ENCODE measurements around the gene BMF. TPM values are rescaled to one million over a fixed set of nuclear protein-coding genes. Genes with fewer than 3 reads are reported as not detected.

BMF gene, protein sequence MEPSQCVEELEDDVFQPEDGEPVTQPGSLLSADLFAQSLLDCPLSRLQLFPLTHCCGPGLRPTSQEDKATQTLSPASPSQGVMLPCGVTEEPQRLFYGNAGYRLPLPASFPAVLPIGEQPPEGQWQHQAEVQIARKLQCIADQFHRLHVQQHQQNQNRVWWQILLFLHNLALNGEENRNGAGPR
- total RNA-seq (10 to 100 TPM in 1 of 2 donors, 1 to 10 TPM in 1; 6.6 to 10.2 TPM), polyA plus RNA-seq (1 to 10 TPM in 1 of 2 donors, under 1 TPM in 1; 0.63 to 1.4 TPM)

DNA sequence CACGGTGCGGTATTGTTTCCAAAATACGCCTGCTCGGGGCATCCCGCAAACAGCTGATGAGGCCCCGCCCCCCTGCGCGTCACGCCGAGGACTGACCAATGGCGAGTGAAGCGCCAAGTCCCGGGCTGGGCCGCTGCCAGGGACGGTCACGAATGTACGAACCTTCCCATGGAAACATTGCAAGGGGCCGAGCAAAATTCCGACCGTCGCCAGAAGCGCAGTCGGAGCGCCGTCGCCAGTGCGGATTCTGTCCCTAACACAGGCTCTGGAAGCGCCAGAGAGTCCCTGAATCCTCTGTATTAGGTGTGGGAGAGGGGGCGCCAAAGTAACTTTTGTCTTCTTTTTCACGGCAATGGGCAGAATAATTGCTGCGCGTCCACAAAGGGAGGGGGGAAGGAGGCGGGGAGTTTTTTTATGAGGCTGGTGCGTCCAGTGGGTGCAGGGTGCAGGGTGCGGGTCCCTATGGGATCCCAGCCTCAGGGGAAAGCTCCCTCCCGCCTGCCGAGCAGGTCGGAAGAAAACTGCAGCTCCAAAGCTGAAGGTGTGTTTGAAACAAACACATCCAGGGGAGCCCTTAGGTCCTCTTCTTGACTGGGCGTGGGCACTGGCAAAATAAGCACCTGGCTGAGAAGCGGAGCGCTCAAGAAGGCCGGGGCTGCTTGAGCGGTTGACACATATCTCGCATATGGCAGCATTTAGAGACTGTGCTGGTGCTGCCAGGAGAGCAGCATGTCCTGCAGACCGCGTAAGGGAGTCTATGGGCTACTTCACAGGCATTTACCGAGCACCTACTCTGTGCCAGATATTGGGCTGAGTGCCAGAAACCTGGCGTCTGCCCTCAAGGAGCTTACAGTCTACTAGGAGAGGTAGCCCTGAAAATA is at the start of gene BMF:
TSS of gene BMF (minus strand) at position 25 of the 881 bp plus-strand sequence. CDS start 2,793 bp downstream, outside the sequence.
- Histone ChIP-seq H3K27me3 (ENCODE audit: control insufficient read depth in 4 of 4, insufficient read depth in 4 of 4, low read length in 3 of 4) (no peaks in the 10 kb centered on the region), H3K9ac (ENCODE audit: low read depth in 1 of 2, low read length in 2 of 2) (peak within 1 kb of the TSS; percentile 4 to 32), H3K27ac (ENCODE audit: low read depth in 1 of 2, low read length in 2 of 2) (peak within 1 kb of the TSS; percentile 37 to 57), H3K9me3 (ENCODE audit: control insufficient read depth in 4 of 4, low read length in 3 of 4) (no peaks in the 10 kb centered on the region), H3K4me1 (ENCODE audit: control insufficient read depth in 4 of 4, insufficient read depth in 4 of 4, low read length in 3 of 4) (peaks cover 34 to 51% (median 45%) of the 10 kb centered on the region in 4 donors), H3K36me3 (ENCODE audit: control insufficient read depth in 4 of 4, insufficient read depth in 3 of 4, low read depth in 1 of 4, low read length in 3 of 4) (no peaks in the 10 kb centered on the region), H3K4me3 (ENCODE audit: low read depth in 1 of 3, low read length in 3 of 3) (peak within 1 kb of the TSS; percentile 56 to 82 (median 64))
- WGBS = 9% methylated on average over 48 of the region's 48 CpGs
- DNase-seq (ENCODE audit: low spot score) = peak; percentile 99
- TF ChIP-seq HNF4A (conservative IDR thresholded peaks at IDR 0.05) (peak; percentile 39 to 51), TAF1 (conservative IDR thresholded peaks at IDR 0.05) (peak; percentile 23), EGR1 (IDR thresholded peaks at IDR 0.05; ENCODE audit: low read depth in 2 of 2) (peak in 1 of 2 donors; percentile 68), JUND (IDR thresholded peaks at IDR 0.05) (no peak), RXRA (IDR thresholded peaks at IDR 0.05) (peak; percentile 70 to 74), FOXA1 (IDR thresholded peaks at IDR 0.05) (peak; percentile 36), HNF4G (IDR thresholded peaks at IDR 0.05) (no peak), SP1 (IDR thresholded peaks at IDR 0.05) (peak; percentile 86), RAD21 (IDR thresholded peaks at IDR 0.05) (peak; percentile 70 to 74), NR2F2 (IDR thresholded peaks at IDR 0.05) (peak; percentile 39), FOXA2 (IDR thresholded peaks at IDR 0.05) (peak; percentile 14), GABPA (IDR thresholded peaks at IDR 0.05 in 1 of 2, conservative IDR thresholded peaks at IDR 0.05 in 1 of 2) (peak in 1 of 2 donors; percentile 29), YY1 (IDR thresholded peaks at IDR 0.05) (peak; percentile 86)
- TF ChIP-seq, protein P1, sequence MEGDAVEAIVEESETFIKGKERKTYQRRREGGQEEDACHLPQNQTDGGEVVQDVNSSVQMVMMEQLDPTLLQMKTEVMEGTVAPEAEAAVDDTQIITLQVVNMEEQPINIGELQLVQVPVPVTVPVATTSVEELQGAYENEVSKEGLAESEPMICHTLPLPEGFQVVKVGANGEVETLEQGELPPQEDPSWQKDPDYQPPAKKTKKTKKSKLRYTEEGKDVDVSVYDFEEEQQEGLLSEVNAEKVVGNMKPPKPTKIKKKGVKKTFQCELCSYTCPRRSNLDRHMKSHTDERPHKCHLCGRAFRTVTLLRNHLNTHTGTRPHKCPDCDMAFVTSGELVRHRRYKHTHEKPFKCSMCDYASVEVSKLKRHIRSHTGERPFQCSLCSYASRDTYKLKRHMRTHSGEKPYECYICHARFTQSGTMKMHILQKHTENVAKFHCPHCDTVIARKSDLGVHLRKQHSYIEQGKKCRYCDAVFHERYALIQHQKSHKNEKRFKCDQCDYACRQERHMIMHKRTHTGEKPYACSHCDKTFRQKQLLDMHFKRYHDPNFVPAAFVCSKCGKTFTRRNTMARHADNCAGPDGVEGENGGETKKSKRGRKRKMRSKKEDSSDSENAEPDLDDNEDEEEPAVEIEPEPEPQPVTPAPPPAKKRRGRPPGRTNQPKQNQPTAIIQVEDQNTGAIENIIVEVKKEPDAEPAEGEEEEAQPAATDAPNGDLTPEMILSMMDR (IDR thresholded peaks at IDR 0.05; ENCODE audit: low read depth, low read length, missing input control) = no peak
- TF ChIP-seq, protein P2, sequence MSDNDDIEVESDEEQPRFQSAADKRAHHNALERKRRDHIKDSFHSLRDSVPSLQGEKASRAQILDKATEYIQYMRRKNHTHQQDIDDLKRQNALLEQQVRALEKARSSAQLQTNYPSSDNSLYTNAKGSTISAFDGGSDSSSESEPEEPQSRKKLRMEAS (IDR thresholded peaks at IDR 0.05) = peak; percentile 73
- TF ChIP-seq, protein P3, sequence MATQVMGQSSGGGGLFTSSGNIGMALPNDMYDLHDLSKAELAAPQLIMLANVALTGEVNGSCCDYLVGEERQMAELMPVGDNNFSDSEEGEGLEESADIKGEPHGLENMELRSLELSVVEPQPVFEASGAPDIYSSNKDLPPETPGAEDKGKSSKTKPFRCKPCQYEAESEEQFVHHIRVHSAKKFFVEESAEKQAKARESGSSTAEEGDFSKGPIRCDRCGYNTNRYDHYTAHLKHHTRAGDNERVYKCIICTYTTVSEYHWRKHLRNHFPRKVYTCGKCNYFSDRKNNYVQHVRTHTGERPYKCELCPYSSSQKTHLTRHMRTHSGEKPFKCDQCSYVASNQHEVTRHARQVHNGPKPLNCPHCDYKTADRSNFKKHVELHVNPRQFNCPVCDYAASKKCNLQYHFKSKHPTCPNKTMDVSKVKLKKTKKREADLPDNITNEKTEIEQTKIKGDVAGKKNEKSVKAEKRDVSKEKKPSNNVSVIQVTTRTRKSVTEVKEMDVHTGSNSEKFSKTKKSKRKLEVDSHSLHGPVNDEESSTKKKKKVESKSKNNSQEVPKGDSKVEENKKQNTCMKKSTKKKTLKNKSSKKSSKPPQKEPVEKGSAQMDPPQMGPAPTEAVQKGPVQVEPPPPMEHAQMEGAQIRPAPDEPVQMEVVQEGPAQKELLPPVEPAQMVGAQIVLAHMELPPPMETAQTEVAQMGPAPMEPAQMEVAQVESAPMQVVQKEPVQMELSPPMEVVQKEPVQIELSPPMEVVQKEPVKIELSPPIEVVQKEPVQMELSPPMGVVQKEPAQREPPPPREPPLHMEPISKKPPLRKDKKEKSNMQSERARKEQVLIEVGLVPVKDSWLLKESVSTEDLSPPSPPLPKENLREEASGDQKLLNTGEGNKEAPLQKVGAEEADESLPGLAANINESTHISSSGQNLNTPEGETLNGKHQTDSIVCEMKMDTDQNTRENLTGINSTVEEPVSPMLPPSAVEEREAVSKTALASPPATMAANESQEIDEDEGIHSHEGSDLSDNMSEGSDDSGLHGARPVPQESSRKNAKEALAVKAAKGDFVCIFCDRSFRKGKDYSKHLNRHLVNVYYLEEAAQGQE (IDR thresholded peaks at IDR 0.05) = no peak
- TF ChIP-seq, protein P4, sequence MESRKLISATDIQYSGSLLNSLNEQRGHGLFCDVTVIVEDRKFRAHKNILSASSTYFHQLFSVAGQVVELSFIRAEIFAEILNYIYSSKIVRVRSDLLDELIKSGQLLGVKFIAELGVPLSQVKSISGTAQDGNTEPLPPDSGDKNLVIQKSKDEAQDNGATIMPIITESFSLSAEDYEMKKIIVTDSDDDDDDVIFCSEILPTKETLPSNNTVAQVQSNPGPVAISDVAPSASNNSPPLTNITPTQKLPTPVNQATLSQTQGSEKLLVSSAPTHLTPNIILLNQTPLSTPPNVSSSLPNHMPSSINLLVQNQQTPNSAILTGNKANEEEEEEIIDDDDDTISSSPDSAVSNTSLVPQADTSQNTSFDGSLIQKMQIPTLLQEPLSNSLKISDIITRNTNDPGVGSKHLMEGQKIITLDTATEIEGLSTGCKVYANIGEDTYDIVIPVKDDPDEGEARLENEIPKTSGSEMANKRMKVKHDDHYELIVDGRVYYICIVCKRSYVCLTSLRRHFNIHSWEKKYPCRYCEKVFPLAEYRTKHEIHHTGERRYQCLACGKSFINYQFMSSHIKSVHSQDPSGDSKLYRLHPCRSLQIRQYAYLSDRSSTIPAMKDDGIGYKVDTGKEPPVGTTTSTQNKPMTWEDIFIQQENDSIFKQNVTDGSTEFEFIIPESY (IDR thresholded peaks at IDR 0.05) = peak; percentile 63
- TF ChIP-seq, protein P5, sequence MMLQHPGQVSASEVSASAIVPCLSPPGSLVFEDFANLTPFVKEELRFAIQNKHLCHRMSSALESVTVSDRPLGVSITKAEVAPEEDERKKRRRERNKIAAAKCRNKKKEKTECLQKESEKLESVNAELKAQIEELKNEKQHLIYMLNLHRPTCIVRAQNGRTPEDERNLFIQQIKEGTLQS (IDR thresholded peaks at IDR 0.05) = no peak
